Measurements from ENCODE around the gene IFI27. TPM values are rescaled to one million over a fixed set of nuclear protein-coding genes. Genes with fewer than 3 reads are reported as not detected.

IFI27 gene
- total RNA-seq, 2 donors from 2014 or later, result 138 to 441 TPM

Other genes starting within 250 kb of the IFI27 start
- not detected for gene FAM181A, start 183.4 kb upstream of the IFI27 start, total RNA-seq
- 100 to 1,000 TPM; 102 to 105 TPM for gene ASB2, start 134.2 kb upstream of the IFI27 start, total RNA-seq
- not detected for gene CCDC197, start 113.4 kb upstream of the IFI27 start, total RNA-seq
- under 1 TPM; 0.24 to 0.56 TPM for gene OTUB2, start 84.4 kb upstream of the IFI27 start, total RNA-seq
- 100 to 1,000 TPM; 166 to 253 TPM for gene DDX24, start 29.5 kb upstream of the IFI27 start, total RNA-seq
- gene IFI27L1, start 29.4 kb upstream of the IFI27 start, total RNA-seq, result 10 to 100 TPM; 10.5 to 13.8 TPM
- gene IFI27L2, start 18.9 kb downstream of the IFI27 start, total RNA-seq, result 10 to 100 TPM; 58.7 to 63.3 TPM
- gene PPP4R4, start 63.6 kb downstream of the IFI27 start, total RNA-seq, result under 1 TPM; 0.18 to 0.29 TPM
- gene SERPINA10, start 182.5 kb downstream of the IFI27 start, total RNA-seq, result not detected
- not detected for gene SERPINA6, start 212.6 kb downstream of the IFI27 start, total RNA-seq

All from left cardiac atrium (tissue), 2 donors.